Neural cell (in vitro differentiated cells): Measurements from ENCODE around the gene FBXO47. TPM values are rescaled to one million over a fixed set of nuclear protein-coding genes. Genes with fewer than 3 reads are reported as not detected.

Source experiments
- H2AFZ ChIP-seq: fragments of 200-600, 300-800 bp; sonication (generic), shearing (Covaris generic); 2 replicates; pipeline ENCODE4 v1.6.0; 2014; ENCODE audit warnings: low read depth, mild to moderate bottlenecking, antibody characterized with exemption, low read length, moderate library complexity
- H3F3A ChIP-seq: fragments of 200-600 bp; shearing (Covaris generic); 2 replicates; pipeline ENCODE4 v1.6.1; 2016; ENCODE audit warnings: mild to moderate bottlenecking, moderate library complexity, mixed read lengths, antibody characterized with exemption, low read length; ENCODE audit not compliant: insufficient read depth, poor library complexity, severe bottlenecking
- H3K27ac ChIP-seq: fragments of 200-600, 300-800 bp; sonication (generic), shearing (Covaris generic); 2 replicates; pipeline ENCODE4 v1.5.1; 2014; ENCODE audit warnings: mild to moderate bottlenecking, low read length, moderate library complexity
- H3K27me3 ChIP-seq: fragments of 300-800, 200-600 bp; sonication (generic), shearing (Covaris generic); 2 replicates; pipeline ENCODE4 v1.6.0; 2014; ENCODE audit warnings: mild to moderate bottlenecking, low read depth, low read length, moderate library complexity; ENCODE audit not compliant: insufficient read depth
- H3K36me3 ChIP-seq: fragments of 300-800, 200-600 bp; sonication (generic), shearing (Covaris generic); 2 replicates; pipeline ENCODE4 v1.5.1; 2014; ENCODE audit warnings: mild to moderate bottlenecking, antibody characterized with exemption, low read length, moderate library complexity; ENCODE audit not compliant: insufficient read depth
- H3K4me2 ChIP-seq: fragments of 300-800, 200-600 bp; sonication (generic), shearing (Covaris generic); 2 replicates; pipeline ENCODE4 v1.6.0; 2014; ENCODE audit warnings: mild to moderate bottlenecking, low read length
- H3K4me3 ChIP-seq: fragments of 300-800, 200-600 bp; sonication (generic), shearing (Covaris generic); 2 replicates; pipeline ENCODE4 v1.5.1; 2014; ENCODE audit warnings: mild to moderate bottlenecking, low read length, moderate library complexity
- H3K79me2 ChIP-seq: fragments of 200-600 bp; shearing (Covaris generic); replicated peaks from 2 replicates; pipeline ENCODE4 v1.6.0; 2014; ENCODE audit warnings: mild to moderate bottlenecking, low read length, moderate library complexity; ENCODE audit not compliant: insufficient read depth
- H3K9ac ChIP-seq: fragments of 300-800, 200-600 bp; sonication (generic), shearing (Covaris generic); 2 replicates; pipeline ENCODE4 v1.6.1; 2016; ENCODE audit warnings: mild to moderate bottlenecking, low read length, mixed read lengths
- H3K9me2 ChIP-seq: fragments of 200-600 bp; shearing (Covaris generic); 2 replicates; pipeline ENCODE4 v1.6.1; 2016; ENCODE audit warnings: mild to moderate bottlenecking, low read length, mixed read lengths; ENCODE audit not compliant: insufficient read depth
- H3K9me3 ChIP-seq: fragments of 200-600, 300-800 bp; sonication (generic), shearing (Covaris generic); 2 replicates; pipeline ENCODE4 v1.6.1; 2016; ENCODE audit warnings: mild to moderate bottlenecking, mixed run types, low read length, moderate library complexity, mixed read lengths
- H4K20me1 ChIP-seq: fragments of 200-600 bp; shearing (Covaris generic); 2 replicates; pipeline ENCODE4 v1.6.1; 2016; ENCODE audit warnings: mild to moderate bottlenecking, mixed run types; ENCODE audit not compliant: insufficient read depth
- EP300 ChIP-seq: fragments of 450-650 bp; conservative IDR thresholded peaks from 2 replicates; pipeline ENCODE4 v1.6.1; 2014; ENCODE audit warnings: antibody characterized with exemption, mild to moderate bottlenecking, moderate library complexity; ENCODE audit not compliant: poor library complexity, severe bottlenecking
- EZH2 ChIP-seq: fragments of 200-600, 300-800 bp; shearing (Covaris generic), sonication (generic); IDR thresholded peaks from 2 replicates; pipeline ENCODE4 v1.6.1; 2014; ENCODE audit warnings: antibody characterized with exemption, low read length, borderline replicate concordance, mild to moderate bottlenecking; ENCODE audit not compliant: insufficient read depth, poor library complexity, severe bottlenecking
- MXI1 ChIP-seq: fragments of 450-650 bp; conservative IDR thresholded peaks from 2 replicates; pipeline ENCODE4 v1.6.1; 2014; ENCODE audit warnings: antibody characterized with exemption, mild to moderate bottlenecking; ENCODE audit not compliant: poor library complexity, severe bottlenecking
- POLR2AphosphoS5 ChIP-seq: IDR thresholded peaks from 2 replicates; pipeline ENCODE4 v1.6.1; 2012
- RAD21 ChIP-seq: fragments of 450-650 bp; conservative IDR thresholded peaks from 2 replicates; pipeline ENCODE4 v1.6.1; 2014; ENCODE audit warnings: antibody characterized with exemption, mild to moderate bottlenecking, moderate library complexity
- REST ChIP-seq: IDR thresholded peaks from 2 replicates; pipeline ENCODE4 v1.6.1; 2012; ENCODE audit warnings: borderline replicate concordance
- SMC3 ChIP-seq: fragments of 450-650 bp; conservative IDR thresholded peaks from 2 replicates; pipeline ENCODE4 v1.6.1; 2014; ENCODE audit warnings: antibody characterized with exemption, mild to moderate bottlenecking, moderate library complexity; ENCODE audit not compliant: poor library complexity
- TAF1 ChIP-seq: IDR thresholded peaks from 2 replicates; pipeline ENCODE4 v1.6.1; 2012; ENCODE audit warnings: low read depth
- polyA plus RNA-seq: library from polyadenylated mRNA; depleted of rRNA; stranded (reverse); fragments of >200 nt; gene quantifications from 2 replicates; pipeline ENCODE4 v1.2.3, GENCODE V29; 2014
- TF ChIP-seq, protein P1 (sequence below): fragments of 450-650 bp; IDR thresholded peaks from 2 replicates; pipeline ENCODE4 v1.5.1; 2014; ENCODE audit warnings: antibody characterized with exemption, mild to moderate bottlenecking, moderate library complexity; ENCODE audit not compliant: poor library complexity, severe bottlenecking

Gene FBXO47
- polyA plus RNA-seq, 1 donor from 2014 or later: not detected

DNA sequence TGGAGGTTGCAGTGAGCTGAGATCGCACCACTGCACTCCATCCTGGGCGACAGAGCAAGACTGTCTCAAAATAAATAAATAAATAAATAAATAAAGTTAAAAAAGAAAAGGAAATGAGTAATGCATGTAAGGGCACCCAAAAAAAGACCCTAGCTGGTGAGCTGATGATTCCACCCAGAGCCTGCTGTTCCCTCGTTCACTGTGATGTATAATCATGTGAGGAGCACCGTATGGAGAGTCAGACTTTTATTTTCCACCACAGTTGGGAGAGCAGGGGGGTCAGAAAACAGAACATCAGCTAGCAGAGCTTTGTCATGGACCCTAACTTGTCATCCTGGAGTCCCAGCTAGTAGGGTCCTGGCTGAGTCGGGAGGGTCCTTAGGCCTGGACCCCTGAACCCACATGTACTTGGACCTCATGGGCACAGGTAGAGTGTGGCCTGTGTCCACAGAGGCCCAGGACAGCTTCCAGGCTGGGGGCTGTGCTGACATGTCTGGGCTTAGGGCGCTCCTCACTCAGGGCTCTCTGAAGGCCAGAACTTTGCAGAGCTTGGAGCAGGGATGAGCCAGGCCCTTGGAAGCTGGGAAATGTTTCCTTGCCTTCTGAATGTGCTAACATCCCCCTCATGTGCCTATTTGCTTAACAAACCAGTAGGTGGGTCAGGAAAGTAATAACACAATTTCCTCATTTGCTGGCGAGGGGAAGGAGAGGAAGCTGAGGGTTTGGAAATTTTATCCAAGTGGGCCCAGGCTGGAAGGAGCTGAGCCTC lies 60.6 kb downstream of the FBXO47 start:
- Histone ChIP-seq H3F3A (no peaks in the 10 kb centered on the region), H3K9me3 (no peaks in the 10 kb centered on the region), H3K4me2 (no peak overlapping the region), H3K27me3 (no peaks in the 10 kb centered on the region), H2AFZ (no peak overlapping the region), H3K79me2 (peaks cover 4% of the 10 kb centered on the region), H3K27ac (no peak overlapping the region), H3K36me3 (no peaks in the 10 kb centered on the region), H3K9ac (no peak overlapping the region), H3K9me2 (no peaks in the 10 kb centered on the region), H3K4me3 (no peak overlapping the region), H4K20me1 (no peaks in the 10 kb centered on the region)
- TF ChIP-seq MXI1: no peak
- TF ChIP-seq, protein P1, sequence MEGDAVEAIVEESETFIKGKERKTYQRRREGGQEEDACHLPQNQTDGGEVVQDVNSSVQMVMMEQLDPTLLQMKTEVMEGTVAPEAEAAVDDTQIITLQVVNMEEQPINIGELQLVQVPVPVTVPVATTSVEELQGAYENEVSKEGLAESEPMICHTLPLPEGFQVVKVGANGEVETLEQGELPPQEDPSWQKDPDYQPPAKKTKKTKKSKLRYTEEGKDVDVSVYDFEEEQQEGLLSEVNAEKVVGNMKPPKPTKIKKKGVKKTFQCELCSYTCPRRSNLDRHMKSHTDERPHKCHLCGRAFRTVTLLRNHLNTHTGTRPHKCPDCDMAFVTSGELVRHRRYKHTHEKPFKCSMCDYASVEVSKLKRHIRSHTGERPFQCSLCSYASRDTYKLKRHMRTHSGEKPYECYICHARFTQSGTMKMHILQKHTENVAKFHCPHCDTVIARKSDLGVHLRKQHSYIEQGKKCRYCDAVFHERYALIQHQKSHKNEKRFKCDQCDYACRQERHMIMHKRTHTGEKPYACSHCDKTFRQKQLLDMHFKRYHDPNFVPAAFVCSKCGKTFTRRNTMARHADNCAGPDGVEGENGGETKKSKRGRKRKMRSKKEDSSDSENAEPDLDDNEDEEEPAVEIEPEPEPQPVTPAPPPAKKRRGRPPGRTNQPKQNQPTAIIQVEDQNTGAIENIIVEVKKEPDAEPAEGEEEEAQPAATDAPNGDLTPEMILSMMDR: no peak
- TF ChIP-seq POLR2AphosphoS5: no peak
- TF ChIP-seq EZH2: no peak
- no peak for TF ChIP-seq EP300
- TF ChIP-seq REST: no peak
- TF ChIP-seq TAF1: no peak

GRCh38 chr17:38905375-38905774 lies 61.8 kb downstream of the FBXO47 start:
- H3F3A ChIP-seq: no peaks in the 10 kb centered on the region
- H3K9ac ChIP-seq: no peak overlapping the region
- H3K79me2 ChIP-seq: no peaks in the 10 kb centered on the region
- H3K36me3 ChIP-seq: no peaks in the 10 kb centered on the region
- H3K9me3 ChIP-seq: no peaks in the 10 kb centered on the region
- no peaks in the 10 kb centered on the region for H3K27me3 ChIP-seq
- H3K27ac ChIP-seq: no peak overlapping the region
- no peaks in the 10 kb centered on the region for H3K9me2 ChIP-seq
- no peak overlapping the region for H3K4me2 ChIP-seq
- H4K20me1 ChIP-seq: no peaks in the 10 kb centered on the region
- H2AFZ ChIP-seq: no peak overlapping the region
- no peak overlapping the region for H3K4me3 ChIP-seq
- TF ChIP-seq RAD21: no peak
- TF ChIP-seq TAF1: no peak
- no peak for TF ChIP-seq REST
- TF ChIP-seq SMC3: no peak
- no peak for TF ChIP-seq EZH2
- no peak for TF ChIP-seq POLR2AphosphoS5
- TF ChIP-seq, protein P1: no peak
- no peak for TF ChIP-seq EP300
- TF ChIP-seq MXI1: no peak
